GM19035 (cell line): ENCODE measurements around the gene SPOCK2.

Experiments used
- ATAC-seq: cut with Tn5 transposase; IDR thresholded peaks from one replicate; pipeline ENCODE4 v1.9.1; 2021; ENCODE audit not compliant: unreplicated experiment

SPOCK2 gene

DNA sequence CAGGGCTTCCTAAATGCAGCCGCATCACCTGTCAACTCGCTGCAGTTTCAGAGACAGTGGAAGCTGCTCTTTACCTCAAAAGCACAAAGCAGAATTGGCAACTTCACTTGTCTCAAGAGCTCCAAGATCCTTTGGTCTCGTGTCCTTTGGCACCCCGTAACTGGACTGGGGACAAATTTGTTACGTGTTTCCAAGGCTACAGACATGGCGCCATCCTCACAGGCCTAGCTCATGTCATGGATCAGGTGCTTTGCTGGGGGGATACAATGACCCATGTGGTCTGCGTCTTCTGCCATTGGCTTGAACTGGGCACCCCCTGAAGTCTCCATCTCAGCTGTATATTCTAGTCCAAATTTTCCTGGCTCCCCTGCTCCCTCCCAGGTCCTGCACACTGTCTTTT, 75.6 kb downstream of the SPOCK2 start:
- no peak for ATAC-seq

GRCh38 chr10:72011976-72012512, 76.3 kb downstream of the SPOCK2 start:
- no peak for ATAC-seq

- no peak for ATAC-seq
Measured at GRCh38 chr10:72011468-72011867, 76.9 kb downstream of the SPOCK2 start.

DNA sequence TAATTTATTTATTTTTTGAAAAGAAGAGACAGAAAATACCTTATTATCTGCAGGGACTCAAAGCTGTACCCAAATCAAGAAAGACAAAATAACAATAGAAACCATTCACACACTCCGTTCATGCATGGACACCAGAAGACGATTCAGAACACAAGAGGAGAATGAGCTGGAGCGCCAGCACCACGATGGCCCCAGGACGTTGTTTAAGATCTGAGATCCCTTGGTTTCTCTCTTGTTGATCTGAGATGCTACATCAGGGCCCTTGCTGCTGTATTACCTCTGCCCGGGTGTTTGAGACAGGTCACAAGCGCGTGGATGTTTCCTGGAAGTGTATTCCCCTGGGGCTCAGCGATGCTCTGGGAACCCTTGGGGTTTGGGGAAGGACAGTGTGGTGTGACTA, 77.3 kb downstream of the SPOCK2 start:
- ATAC-seq, result no peak

GRCh38 chr10:72010234-72010973, 77.9 kb downstream of the SPOCK2 start:
- ATAC-seq, result no peak

- no peak for ATAC-seq
Measured at GRCh38 chr10:72009425-72010081, 78.8 kb downstream of the SPOCK2 start.

DNA sequence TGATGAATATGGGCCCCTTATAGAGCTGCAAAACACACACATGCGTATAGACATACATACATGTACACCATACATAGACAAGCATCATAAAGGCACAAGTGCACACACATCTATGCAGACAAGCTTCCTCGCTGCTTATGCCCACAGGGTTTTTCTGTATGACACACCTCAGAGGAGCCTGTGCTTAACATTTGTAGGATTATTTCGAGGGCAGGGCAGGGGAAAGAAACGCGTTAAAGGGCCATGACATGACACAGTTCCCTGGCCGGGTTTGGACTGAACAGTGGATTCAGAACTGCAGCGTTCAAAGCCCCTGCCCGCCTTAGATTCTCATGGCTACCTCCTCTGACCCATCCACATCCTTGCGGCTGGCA, 79.3 kb downstream of the SPOCK2 start:
- ATAC-seq, result no peak
